ENCODE results near the gene SEMA4D. TPM values are rescaled to one million over a fixed set of nuclear protein-coding genes. Genes with fewer than 3 reads are reported as not detected.

The SEMA4D gene
- total RNA-seq, 4 donors from 2014 or later, result 1.5 to 27.8 (median 11.6) TPM

DNA sequence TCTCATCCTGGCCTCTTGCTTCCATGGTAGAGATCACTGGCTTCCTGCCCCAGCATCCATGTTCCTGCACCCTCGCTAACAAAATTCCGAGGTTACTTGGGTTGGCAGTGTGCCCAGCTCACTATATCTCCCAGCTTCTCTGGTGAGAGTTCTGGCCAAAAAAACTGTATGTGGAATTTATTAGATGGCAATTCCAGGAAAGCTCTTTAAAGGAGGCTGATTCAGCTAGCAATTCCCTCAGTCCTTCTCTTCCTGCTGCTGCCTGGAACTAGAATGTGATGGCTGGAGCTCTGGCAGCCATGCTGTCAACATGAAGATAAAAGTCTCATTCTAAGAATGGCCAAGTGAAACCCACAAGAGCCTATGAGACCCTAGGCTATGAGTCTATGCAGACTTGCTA lies 90.8 kb downstream of the SEMA4D start:
- intact Hi-C loops (cut with DNase I; ENCODE audit: low total_unique reads), result no loop called here
- H3K4me3 ChIP-seq, result no peak overlapping the region
- no peak overlapping the region for H3K27ac ChIP-seq
- no peak for DNase-seq
- H3K4me1 ChIP-seq, result no peaks in the 10 kb centered on the region
- no peaks in the 10 kb centered on the region for H3K9me3 ChIP-seq
- no peaks in the 10 kb centered on the region for H3K27me3 ChIP-seq
- no peaks in the 10 kb centered on the region for H3K36me3 ChIP-seq
- TF ChIP-seq, protein P1, sequence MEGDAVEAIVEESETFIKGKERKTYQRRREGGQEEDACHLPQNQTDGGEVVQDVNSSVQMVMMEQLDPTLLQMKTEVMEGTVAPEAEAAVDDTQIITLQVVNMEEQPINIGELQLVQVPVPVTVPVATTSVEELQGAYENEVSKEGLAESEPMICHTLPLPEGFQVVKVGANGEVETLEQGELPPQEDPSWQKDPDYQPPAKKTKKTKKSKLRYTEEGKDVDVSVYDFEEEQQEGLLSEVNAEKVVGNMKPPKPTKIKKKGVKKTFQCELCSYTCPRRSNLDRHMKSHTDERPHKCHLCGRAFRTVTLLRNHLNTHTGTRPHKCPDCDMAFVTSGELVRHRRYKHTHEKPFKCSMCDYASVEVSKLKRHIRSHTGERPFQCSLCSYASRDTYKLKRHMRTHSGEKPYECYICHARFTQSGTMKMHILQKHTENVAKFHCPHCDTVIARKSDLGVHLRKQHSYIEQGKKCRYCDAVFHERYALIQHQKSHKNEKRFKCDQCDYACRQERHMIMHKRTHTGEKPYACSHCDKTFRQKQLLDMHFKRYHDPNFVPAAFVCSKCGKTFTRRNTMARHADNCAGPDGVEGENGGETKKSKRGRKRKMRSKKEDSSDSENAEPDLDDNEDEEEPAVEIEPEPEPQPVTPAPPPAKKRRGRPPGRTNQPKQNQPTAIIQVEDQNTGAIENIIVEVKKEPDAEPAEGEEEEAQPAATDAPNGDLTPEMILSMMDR (IDR thresholded peaks at IDR 0.05), result no peak
- no peak for TF ChIP-seq POLR2A (IDR thresholded peaks at IDR 0.05)

DNA sequence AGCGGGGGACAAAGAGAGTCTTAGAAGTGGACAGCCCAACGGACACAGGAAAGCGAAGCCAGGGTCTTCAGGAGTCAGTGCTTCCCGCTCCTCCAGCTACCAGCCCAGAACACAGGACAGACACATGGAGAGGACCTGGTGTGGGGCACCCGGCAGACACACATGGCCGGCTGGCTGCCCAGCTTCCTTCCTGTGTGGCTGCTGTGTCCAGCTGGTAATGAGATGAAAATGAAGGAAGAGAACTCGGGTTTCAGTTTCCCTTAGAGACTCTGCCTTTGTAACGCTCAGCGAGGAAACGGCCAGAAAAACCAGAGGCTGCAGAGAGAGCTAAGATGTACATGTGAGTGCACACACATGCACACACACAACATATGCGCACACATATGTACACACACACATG lies 92.1 kb downstream of the SEMA4D start:
- TF ChIP-seq POLR2A (IDR thresholded peaks at IDR 0.05), result no peak
- TF ChIP-seq, protein P1 (IDR thresholded peaks at IDR 0.05), result no peak
- intact Hi-C loops (cut with DNase I; ENCODE audit: low total_unique reads), result no loop called here
- no peak for DNase-seq
- Histone ChIP-seq H3K4me3 (no peak overlapping the region), H3K27me3 (no peaks in the 10 kb centered on the region), H3K36me3 (no peaks in the 10 kb centered on the region), H3K4me1 (no peaks in the 10 kb centered on the region), H3K27ac (no peak overlapping the region), H3K9me3 (no peaks in the 10 kb centered on the region)

DNA sequence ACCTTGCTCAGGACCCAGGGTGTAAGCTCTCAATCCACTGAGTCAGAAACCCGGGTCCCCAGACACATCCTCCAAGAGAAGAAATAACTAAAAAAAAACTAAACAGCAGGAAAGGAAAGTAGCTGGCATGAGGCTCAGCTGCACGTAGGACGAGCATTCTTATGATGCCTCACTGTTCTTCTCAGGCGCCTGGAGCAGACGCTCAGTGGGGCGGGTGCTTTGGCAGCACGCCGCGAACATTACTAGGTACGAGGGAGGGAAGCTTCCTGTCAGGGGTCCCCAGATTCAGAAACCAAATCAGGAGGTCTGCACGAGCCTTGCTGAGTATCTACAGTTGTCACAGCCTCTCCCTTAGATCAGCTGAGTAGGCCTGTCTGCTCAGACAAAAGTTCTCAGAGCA lies 93.8 kb downstream of the SEMA4D start:
- DNase-seq, result no peak
- H3K9me3 ChIP-seq, result no peaks in the 10 kb centered on the region
- H3K27me3 ChIP-seq, result no peaks in the 10 kb centered on the region
- TF ChIP-seq POLR2A (IDR thresholded peaks at IDR 0.05), result no peak
- TF ChIP-seq, protein P1 (IDR thresholded peaks at IDR 0.05), result no peak
- no peaks in the 10 kb centered on the region for H3K36me3 ChIP-seq
- no peak overlapping the region for H3K27ac ChIP-seq
- intact Hi-C loops (cut with DNase I; ENCODE audit: low total_unique reads), result no loop called here
- H3K4me3 ChIP-seq, result no peak overlapping the region
- no peaks in the 10 kb centered on the region for H3K4me1 ChIP-seq

DNA sequence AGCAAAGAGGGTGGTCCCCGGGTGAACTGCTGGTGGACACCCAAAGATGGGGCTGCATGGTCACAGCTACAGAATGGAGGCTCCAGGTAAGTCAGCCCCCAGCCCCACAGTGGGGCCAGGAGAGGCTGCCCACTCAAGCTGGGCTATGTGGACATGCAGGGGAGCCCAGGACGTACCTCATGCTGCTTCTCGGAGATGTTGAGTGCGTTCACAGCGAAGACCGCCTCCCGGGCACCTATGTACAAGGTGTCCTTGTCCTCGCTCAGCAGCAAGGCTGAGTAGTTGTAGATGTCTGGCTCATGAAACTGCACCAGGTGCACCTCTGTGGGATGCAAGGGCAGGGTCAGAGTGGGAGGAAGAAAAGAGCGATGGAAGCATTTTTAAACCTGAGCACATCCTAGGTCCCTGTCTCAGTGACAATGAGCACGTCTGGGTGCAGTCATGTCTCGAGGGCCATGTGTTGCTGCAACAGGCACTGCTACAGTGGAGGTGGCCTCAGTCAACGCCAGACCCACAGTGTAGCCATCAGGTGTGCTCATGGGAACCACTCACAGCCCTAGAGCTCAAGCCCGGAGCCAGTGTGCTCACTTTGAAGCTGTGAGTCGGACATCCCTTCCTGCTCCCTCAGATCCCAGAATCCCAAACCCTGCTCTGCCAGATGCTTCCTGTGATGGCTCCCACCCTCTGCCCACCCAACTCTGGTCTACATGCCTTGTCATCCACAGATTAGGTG lies 95.1 kb downstream of the SEMA4D start:
- H3K9me3 ChIP-seq, result no peaks in the 10 kb centered on the region
- no peak overlapping the region for H3K27ac ChIP-seq
- H3K4me1 ChIP-seq, result no peaks in the 10 kb centered on the region
- H3K4me3 ChIP-seq, result no peak overlapping the region
- no peak for DNase-seq
- no peaks in the 10 kb centered on the region for H3K36me3 ChIP-seq
- intact Hi-C loops (cut with DNase I; ENCODE audit: low total_unique reads), result no loop called here
- no peak for TF ChIP-seq POLR2A (IDR thresholded peaks at IDR 0.05)
- TF ChIP-seq, protein P1 (IDR thresholded peaks at IDR 0.05), result no peak
- no peaks in the 10 kb centered on the region for H3K27me3 ChIP-seq

GRCh38 chr9:89400403-89401116 lies 97.4 kb downstream of the SEMA4D start:
- Histone ChIP-seq H3K27me3 (no peaks in the 10 kb centered on the region), H3K36me3 (no peaks in the 10 kb centered on the region), H3K27ac (no peak overlapping the region), H3K4me1 (no peaks in the 10 kb centered on the region), H3K4me3 (no peak overlapping the region), H3K9me3 (no peaks in the 10 kb centered on the region)
- TF ChIP-seq, protein P1 (IDR thresholded peaks at IDR 0.05), result no peak
- TF ChIP-seq POLR2A (IDR thresholded peaks at IDR 0.05), result no peak
- intact Hi-C loops (cut with DNase I; ENCODE audit: low total_unique reads), result no loop called here
- DNase-seq, result no peak

Data from uterus (tissue), 4 donors.